ENCODE results near the gene TRERF1.

TRERF1 gene

GRCh38 chr6:42249279-42249678 lies 202.4 kb downstream of the TRERF1 start:
- DNase-seq (ENCODE audit: low read depth) = no peak

GRCh38 chr6:42243046-42243445 lies 208.7 kb downstream of the TRERF1 start:
- no peak for DNase-seq (ENCODE audit: low read depth)

GRCh38 chr6:42241915-42242314 lies 209.8 kb downstream of the TRERF1 start:
- no peak for DNase-seq (ENCODE audit: low read depth)

- no peak for DNase-seq (ENCODE audit: low read depth)
Measured at GRCh38 chr6:42239736-42240375, 211.9 kb downstream of the TRERF1 start.

GRCh38 chr6:42239333-42239732 lies 212.4 kb downstream of the TRERF1 start:
- DNase-seq (ENCODE audit: low read depth) = no peak

GRCh38 chr6:42237857-42238256 lies 213.9 kb downstream of the TRERF1 start:
- no peak for DNase-seq (ENCODE audit: low read depth)

GRCh38 chr6:42236682-42237473 lies 214.8 kb downstream of the TRERF1 start:
- DNase-seq (ENCODE audit: low read depth) = no peak

- no peak for DNase-seq (ENCODE audit: low read depth)
Measured at GRCh38 chr6:42236030-42236429, 215.7 kb downstream of the TRERF1 start.

- DNase-seq (ENCODE audit: low read depth) = no peak
Measured at GRCh38 chr6:42232035-42232434, 219.7 kb downstream of the TRERF1 start.

- DNase-seq (ENCODE audit: low read depth) = no peak
Measured at GRCh38 chr6:42230345-42231321, 221.1 kb downstream of the TRERF1 start.

- no peak for DNase-seq (ENCODE audit: low read depth)
Measured at GRCh38 chr6:42229506-42230119, 222.1 kb downstream of the TRERF1 start.

- DNase-seq (ENCODE audit: low read depth) = no peak
Measured at GRCh38 chr6:42228305-42228704, 223.4 kb downstream of the TRERF1 start.

GRCh38 chr6:42227173-42227850 lies 224.4 kb downstream of the TRERF1 start:
- DNase-seq (ENCODE audit: low read depth) = no peak

- no peak for DNase-seq (ENCODE audit: low read depth)
Measured at GRCh38 chr6:42226645-42227143, 225.0 kb downstream of the TRERF1 start.

GRCh38 chr6:42226161-42226611 lies 225.5 kb downstream of the TRERF1 start:
- DNase-seq (ENCODE audit: low read depth) = no peak

- no peak for DNase-seq (ENCODE audit: low read depth)
Measured at GRCh38 chr6:42225419-42225818, 226.3 kb downstream of the TRERF1 start.

- no peak for DNase-seq (ENCODE audit: low read depth)
Measured at GRCh38 chr6:42225029-42225339, 226.7 kb downstream of the TRERF1 start.

GRCh38 chr6:42224222-42225028 lies 227.3 kb downstream of the TRERF1 start:
- DNase-seq (ENCODE audit: low read depth) = no peak

- no peak for DNase-seq (ENCODE audit: low read depth)
Measured at GRCh38 chr6:42222448-42222847, 229.3 kb downstream of the TRERF1 start.

- no peak for DNase-seq (ENCODE audit: low read depth)
Measured at GRCh38 chr6:42221546-42221945, 230.2 kb downstream of the TRERF1 start.

Measured in activated T-cell treated with anti-CD3 and anti-CD28 coated beads for 24 hours (primary cell).